ENCODE data around the gene RPA1.

GRCh38 chr17:1905190-1905913 lies 75.5 kb downstream of the RPA1 start:
- TF ChIP-seq EP300 (conservative IDR thresholded peaks at IDR 0.05; ENCODE audit: poor library complexity, severe bottlenecking) (peak; percentile 16), POLR2AphosphoS5 (IDR thresholded peaks at IDR 0.05) (peak; percentile 57), CTCF (IDR thresholded peaks at IDR 0.05; ENCODE audit: poor library complexity, severe bottlenecking) (no peak), EZH2 (IDR thresholded peaks at IDR 0.05; ENCODE audit: borderline replicate concordance, insufficient read depth, low read length, poor library complexity, severe bottlenecking) (no peak), RAD21 (conservative IDR thresholded peaks at IDR 0.05) (peak; percentile 49), TAF1 (IDR thresholded peaks at IDR 0.05; ENCODE audit: low read depth) (no peak), MXI1 (conservative IDR thresholded peaks at IDR 0.05; ENCODE audit: poor library complexity, severe bottlenecking) (peak; percentile 60)

Data from neural cell (in vitro differentiated cells).